Fibroblast of skin of right biceps (primary cell): ENCODE data around the gene ALDH9A1.
"Not testable (repeated sequence)": the region's sequence is repeated elsewhere in the genome, so short reads cannot be mapped to it uniquely, and the experiment has no call there.

Source experiments
- DNase-seq: peaks from one replicate; pipeline ENCODE4 v3.0.0-alpha.2; 2013

The ALDH9A1 gene

DNA sequence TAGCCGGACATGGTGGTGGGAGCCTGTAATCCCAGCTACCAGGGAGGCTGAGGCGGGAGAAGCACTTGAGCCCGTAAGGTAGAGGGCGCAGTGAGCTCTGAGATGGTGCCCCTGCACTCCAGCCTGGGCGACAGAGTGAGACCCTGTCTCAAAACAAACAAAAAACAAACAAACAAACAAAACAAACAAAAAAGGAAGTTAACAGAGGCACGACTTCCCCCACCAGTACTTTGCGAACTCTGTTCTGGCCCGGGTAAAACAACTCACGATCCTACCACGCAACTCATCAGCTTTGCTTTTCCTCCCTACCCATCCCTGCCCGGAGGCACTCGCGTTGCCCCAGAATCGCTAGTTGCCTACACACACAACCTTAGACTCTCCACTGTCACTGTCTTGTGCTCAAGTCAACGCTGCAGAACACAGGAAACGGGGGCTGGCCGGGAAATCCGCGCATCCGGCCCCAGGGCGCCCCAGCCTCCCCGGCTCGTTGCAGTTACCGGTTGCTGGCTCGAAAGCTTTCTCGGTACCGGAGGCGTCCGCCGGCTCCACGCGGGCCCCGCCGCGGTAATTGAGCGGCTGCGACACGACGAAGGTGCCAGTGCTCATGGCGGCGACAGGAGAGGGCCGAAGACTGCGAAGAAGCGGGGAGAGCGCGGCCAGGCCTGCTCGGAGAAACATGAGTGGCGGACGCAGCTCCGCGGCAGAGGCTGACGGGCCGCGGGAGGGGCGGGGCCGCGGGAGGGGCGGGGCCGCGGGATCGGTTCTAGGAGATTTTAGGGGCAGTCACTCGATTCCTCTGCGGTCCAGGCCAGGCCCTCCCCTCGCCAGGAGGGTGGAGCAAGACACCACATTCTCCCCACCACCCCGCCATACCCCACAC lies at the start of gene ALDH9A1:
Gene ALDH9A1, minus strand, starts transcription at position 682 of the 880 bp plus-strand sequence. Its CDS starts 4 bp downstream, at position 678.
- peak; percentile 90 for DNase-seq

DNA sequence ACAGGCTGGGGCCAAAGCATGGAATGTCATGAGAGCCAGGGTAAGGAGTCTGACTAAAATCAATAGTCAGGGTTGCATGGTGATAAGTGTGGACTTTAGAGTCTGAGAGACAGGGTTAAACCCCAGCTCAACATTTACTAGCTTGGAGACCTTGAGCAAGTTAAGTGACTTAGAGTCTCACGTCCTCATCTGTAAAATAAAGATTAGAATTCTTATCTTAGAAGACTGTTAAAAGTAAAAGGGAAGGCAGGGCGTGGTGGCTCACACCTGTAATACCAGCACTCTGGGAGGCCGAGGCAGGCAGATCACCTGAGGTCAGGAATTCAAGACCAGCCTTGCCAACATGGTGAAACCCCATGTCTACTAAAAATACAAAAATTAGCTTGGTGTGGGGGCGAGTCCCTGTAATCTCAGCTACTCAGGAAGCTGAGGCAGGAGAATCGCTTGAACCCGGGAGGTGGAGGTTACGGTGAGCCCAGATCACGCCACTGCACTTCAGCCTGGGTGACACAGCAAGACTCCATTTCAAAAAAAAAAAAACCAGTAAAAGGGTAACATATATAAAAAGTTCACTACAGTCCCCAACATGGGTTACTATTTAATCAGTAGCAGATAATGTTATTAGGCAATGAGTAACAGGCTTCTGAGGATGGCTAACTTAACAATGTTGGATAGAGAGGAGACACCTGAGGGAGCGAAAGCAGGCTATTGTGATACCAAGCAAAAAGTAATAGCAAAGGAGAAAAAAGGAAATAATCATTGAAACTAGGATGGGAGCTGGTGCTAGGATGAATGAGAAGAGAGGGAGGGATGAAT lies 49.5 kb upstream of the ALDH9A1 start:
- DNase-seq, result no peak

DNA sequence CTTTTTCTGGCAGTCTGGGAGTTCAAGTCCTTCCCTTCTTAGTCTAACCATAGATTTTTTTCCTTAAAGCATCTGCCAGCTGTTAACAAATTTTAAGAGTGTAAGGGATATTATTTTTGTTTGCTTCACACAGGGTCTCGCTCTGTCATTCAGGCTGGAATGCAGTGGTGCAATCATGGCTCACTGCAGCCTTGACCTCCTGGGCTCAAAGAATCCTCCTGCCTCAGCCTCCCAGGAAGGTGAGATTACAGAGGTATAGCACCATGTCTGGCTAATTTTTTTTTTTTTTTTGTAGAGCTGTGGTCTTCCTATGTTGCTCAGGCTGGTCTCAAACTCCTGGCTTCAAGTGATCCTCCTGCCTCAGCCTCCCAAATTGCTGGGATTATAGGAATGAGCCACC lies 46.6 kb upstream of the ALDH9A1 start:
- DNase-seq, result not testable (repeated sequence)

DNA sequence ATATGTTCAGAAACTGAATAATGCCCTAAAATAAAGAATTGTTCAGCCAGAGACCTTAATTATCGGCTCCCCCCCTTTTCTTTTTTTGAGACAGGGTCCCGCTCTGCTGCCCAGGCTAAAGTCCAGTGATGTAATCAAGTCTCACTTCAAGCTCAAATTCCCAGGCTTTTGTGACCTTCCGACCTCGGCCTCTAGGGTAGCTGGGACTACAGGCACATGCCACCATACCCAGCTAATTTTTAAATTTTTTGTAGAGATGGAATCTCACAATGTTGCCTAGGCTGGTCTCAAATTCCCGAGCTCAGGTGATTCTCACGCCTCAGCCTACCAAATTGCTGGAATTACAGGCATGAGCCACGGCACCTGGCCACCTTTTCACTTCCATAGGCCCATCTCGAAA lies 43.8 kb upstream of the ALDH9A1 start:
- DNase-seq, result no peak

DNA sequence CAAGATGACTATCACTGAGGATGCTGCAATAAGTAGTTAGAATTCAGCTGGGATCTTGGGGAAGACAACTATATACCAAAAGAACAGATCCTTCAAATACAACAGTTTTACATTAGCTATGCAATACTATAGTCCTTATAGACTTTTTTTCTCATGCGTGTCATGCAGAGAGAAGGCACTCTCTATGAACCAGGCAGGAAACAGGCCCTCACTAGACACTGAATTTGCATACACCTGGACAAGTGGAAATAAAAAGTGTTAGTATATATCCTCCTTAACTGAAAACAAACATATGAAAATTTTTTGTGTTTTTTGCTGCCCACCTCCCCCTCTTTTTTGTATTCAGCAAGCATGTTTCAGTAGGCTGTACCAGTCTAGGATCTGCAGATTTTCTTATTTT lies 40.4 kb upstream of the ALDH9A1 start:
- DNase-seq, result no peak

DNA sequence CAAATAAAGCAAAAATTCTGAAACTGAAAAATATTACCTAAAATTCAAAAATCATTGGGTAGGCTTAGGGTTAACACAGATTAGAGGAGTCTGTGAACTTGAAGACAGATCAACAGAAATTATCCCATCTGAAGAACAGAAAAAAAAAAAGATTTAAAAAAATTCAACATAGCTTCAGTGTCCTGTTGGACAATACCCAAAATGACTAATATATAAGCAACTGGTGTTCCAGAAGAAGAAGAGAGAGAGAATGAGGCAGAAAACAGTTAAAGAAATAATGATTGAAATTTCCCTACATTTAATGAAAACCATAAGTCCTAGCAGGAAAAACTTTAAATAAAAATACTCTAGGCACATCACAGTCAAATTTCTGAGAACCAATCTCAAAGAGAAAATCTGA lies 38.8 kb upstream of the ALDH9A1 start:
- DNase-seq, result peak; percentile 8

DNA sequence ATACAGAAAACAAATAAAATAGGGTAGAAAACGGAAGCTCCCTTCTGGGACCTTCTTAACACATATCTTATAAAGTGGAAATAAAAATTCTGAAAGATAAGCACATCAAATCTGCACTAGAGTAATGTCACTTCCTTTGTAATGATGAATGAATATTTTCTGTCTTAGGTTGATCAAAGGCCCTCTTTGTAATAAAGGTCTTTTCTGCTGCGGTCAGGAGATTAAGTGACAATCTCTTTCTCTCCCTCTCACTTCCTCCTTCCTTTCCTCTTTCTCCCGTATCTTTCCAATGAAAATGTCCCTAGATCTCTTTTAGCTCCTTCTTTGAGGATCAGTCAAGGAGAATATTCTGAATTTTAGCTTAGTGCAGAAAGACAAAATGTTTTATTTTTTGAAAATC lies 36.5 kb upstream of the ALDH9A1 start:
- no peak for DNase-seq

DNA sequence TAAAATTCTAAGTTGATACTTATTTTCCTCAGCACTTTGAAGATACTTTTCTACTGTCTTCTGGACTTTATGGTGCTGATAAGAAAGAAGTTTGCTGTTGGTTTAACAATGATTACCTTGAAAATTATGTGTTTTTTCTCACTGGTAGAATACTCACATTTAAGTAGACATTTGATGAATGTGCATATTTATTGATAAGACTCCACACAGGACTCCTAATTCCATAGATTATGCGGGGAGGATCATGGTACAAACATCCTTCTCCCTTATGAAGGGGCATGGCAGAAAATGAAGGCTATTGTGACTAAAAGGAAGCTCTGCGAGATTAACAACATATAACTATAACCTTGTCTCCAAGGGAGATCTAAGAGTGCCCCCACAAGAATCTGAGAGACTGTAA lies 28.5 kb upstream of the ALDH9A1 start:
- no peak for DNase-seq

DNA sequence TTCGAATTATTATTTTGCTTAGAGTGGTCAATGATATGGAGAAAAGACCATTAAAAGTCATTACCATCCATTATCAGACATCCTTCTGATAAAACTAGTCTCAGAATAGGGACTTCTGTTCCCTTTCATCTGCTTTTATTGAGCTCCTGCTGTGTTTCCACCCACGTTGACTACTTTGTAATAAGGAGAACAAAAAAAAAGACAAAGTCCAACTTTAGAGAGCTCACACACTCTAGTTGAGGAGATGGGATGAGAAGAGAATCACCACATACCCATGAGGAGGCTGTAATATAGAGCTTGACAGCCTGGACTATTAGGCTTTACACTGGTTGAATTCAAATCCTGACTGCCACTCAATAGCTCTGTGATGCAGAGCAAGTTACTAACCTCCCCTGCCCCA lies 27.8 kb upstream of the ALDH9A1 start:
- no peak for DNase-seq

DNA sequence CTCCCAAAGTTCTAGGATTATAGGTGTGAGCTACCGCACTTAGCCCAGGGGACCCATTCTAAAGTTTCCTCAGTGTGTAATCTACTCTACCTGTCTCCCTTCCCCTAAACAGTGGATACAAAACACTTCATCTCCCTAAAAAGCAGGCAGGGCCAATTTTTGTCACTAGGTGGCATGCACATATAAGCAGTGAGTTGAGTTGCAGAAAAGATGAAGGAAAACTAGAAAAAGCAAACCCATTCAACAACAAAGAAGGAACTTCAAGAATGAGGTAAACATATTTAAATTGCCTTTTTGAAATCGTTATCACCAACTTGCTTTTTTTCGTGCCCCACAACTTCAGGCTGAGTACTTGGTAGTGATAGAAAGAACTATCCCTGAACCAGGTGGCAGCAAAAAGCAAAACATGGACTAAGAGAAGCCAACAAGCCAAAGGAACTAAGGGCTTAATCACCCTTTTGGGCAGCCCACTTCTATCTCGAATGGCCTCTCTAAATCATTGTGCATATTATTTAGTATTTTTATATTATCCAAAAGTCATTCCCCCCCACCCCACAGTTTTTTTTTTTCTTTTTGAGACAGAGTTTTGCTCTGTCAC lies 19.7 kb upstream of the ALDH9A1 start:
- peak; percentile 58 for DNase-seq

DNA sequence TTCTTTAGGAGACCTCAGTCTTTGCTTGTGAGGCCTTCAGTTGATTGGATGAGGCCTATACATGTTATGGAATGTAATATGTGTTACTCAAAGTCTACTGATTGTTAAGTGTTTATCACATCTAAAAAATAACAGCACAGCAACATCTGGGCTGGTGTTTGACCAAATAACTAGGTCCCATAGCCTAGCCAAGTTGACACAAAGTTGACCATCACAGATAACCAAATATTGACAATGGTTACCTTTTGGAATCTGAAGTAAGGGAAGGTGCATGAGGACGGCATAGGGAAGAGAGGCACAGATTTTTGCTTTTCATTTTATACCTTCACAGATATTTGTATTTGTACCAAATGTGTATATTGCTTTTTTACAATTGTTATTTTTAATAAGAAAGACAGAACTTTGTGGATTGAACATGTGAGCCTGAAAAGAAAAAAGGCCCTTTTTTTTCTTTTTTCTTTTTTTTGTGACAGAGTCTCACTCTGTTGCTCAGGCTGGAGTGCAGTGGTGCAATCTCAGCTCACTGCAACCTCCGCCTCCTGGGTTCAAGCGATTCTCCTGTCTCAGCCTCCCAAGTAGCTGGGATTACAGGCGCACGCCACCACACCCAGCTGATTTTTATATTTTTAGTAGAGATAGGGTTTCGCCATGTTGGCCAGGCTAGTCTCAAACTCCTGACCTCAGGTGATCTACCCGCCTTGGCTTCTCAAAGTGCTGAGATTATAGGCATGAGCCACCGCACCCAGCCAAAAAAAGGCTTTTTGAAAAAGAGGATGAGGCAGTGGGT lies 18.1 kb upstream of the ALDH9A1 start:
- not testable (repeated sequence) for DNase-seq

DNA sequence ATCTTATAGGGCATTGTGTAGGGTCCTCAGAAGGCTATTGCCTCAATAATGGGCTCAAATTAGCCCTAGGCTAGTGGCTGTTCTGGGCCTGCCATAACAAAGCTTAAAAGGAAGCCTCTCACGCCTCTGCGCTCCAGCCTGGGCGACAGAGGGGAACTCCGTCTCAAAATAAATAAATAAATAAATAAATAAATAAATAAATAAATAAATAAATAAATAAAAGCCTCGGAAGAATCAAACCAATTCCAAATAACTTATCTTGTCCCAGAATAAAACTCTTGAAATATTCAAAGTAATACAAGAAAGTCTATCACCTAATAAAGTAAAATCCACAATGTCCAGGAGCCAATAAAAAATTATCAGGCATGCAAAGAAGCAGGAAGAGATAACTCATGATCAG lies 14.4 kb upstream of the ALDH9A1 start:
- DNase-seq, result no peak

DNA sequence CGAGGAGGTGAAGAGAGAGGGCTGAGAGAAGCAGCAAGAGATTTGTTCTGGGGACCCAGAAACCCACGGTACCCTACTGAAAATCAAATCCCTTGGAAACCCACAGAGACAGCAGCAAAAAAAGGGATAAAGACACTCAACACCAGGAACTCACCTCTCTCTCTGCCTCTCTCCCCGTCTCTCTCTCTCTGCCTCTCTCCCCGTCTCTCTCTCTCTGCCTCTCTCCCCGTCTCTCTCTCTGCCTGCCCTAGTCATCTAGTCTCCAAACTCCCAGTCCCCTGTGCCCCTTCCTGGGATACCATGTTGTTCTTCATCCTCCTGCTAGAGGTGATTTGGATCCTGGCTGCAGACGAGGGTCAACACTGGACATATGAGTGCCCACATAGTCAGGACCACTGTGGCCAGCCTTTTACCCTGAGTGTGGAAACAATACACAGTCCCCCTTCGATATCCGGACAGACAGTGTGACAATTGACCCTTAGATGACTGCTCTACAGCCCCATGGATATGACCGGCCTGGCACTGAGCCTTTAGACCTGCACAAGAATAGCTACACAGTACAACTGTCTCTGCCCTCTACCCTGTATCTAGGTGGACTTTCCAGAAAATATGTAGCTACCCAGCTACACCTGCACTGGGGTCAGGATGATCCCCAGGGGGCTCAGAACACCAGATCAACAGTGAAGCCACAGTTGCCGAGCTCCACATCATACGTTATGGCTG lies 9.8 kb upstream of the ALDH9A1 start:
- no peak for DNase-seq

DNA sequence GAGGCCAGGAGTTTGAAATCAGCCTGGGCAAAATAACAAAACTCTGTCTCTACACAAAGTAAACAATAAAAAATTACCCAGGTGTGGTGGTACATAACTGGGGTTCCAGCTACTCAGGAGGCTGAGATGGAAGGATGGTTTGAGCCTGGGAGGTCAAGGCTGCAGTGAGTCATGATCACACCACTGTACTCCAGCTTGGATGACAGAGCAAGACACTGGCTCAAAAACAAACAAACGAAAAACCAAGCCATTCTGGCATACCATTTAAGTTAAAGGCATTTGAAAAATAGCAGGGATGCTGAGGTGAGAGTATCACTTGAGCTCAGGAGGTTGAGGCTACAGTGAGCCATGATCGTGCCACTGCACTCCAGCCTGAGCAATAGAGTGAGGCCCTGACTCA lies 5.3 kb upstream of the ALDH9A1 start:
- DNase-seq, result no peak

DNA sequence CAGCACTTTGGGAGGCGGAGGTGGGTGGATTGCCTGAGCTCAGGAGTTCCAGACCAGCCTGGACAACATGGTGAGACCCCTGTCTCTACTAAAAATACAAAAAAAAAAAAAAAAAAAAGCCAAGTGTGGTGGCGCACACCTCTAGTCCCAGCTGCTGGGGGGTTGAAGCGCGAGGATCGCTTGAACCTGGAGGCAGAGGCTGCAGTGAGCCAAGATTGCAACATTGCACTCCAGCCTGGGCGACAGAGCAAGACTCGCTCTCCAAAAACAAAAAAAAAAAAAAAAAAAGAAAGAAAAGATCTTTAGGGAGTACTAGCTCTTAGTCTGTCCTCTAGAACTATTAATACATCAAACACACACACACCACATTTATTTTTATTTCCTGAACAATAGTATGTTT lies 3.6 kb upstream of the ALDH9A1 start:
- not testable (repeated sequence) for DNase-seq

DNA sequence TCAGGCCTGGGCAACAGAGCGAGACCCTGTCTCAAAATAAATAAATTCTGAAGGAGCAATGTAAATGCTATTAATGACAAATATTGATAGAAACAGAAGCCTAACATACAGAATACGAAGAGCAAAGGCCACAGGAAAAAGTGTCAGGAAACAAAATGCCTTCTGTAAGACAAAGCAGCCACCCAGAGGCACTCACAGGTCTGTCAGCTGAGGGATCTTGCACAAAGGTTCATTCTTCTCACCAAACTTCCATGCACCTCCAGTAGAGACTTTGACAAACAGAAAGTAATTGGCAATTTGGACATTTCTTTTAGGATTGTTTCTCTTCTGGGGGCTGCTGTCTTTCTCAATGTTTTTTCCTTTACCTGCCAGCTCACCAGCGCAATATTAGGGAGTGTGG lies 1.2 kb upstream of the ALDH9A1 start:
- DNase-seq, result no peak

DNA sequence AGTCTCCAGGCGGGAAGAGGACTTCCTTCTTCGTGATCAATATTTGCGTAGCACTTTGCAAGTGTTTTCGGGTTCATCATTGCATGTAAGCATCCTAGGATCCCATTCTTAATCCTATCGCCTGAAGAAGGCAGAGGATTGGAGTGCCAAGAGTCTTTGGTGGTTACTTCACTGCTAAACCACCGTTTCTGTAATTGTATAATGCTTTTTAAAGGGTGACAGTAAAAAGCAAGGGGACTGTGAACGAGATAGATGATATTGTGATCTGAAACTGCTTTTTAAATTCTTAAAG lies 345 bp upstream of the ALDH9A1 start:
- no peak for DNase-seq

DNA sequence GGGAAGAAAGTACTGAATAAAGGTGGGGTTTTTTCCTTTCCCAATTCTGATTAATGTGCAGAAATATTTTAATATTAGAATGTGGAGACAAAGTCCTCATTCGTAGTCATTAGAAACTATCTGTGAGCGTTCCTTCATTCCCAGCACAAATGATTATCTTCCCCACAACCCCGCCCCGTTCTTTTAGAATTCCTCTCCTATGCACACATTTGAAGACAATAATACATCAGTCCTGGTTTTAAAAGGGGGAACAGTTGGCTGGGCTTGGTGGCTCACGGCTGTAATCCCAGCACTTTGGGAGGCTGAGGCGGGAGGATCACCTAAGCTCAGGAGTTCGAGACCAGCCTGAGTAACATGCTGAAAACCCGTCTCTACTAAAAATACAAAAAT lies 876 bp downstream of the ALDH9A1 start:
- peak; percentile 10 for DNase-seq

DNA sequence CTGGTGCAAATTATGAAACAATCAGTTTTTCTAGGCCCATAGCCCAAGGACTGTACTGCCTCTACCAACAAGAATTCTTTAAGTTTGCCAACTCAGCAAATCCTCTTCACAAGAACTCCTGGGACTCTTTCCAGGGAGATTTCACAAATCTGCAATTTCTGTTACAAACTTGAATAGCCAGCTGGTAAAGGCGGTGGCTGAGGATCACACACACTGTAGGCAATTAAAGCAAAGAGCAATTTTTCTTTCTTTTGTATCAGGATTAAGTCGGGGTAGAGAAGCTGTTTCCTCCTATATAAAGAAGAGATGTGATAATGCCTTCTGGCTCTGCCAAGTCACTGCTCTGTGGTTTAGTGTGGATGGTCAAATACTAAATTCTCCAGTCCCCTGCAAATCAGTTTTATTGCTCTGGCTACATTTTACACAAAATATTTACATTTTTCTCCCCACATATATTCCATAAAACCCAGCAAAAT lies 1.7 kb downstream of the ALDH9A1 start:
- DNase-seq, result peak; percentile 84

DNA sequence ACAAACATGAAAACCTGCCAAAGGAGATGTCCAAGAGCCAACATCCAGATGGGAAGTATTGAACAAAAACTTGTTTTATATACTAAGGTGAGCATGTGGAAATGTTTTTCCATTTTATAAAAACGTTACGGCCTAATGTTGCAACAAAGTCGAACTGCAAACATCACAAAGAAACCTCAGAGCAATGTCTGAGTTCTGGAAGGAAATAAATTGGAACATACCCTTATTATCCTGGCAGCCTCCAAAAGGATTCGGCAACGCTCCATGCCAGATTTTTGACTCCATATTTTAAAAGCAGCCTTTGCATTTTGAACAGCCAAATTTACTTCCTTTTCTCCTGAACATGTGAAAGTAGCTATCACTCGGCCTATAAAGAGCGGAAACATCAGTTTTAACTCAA lies 3.3 kb downstream of the ALDH9A1 start:
- no peak for DNase-seq

DNA sequence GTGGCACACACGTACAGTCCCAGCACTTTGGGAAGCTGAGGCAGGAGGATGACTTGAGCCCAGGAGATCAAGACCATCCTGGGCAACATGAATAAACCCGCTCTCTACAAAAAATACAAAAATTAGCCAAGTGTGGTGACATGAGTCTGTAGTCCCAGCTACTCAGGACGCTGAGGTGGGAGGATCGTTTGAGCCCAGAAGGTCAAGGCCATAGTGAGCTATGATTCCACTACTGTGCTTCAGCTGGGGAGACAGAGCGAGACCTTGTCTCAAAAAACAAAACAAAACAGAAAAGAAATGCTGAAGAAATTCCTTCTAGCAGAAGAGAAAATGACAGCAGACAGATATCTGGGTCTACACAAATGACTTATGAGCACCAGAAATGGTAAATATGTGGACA lies 10.3 kb downstream of the ALDH9A1 start:
- no peak for DNase-seq

DNA sequence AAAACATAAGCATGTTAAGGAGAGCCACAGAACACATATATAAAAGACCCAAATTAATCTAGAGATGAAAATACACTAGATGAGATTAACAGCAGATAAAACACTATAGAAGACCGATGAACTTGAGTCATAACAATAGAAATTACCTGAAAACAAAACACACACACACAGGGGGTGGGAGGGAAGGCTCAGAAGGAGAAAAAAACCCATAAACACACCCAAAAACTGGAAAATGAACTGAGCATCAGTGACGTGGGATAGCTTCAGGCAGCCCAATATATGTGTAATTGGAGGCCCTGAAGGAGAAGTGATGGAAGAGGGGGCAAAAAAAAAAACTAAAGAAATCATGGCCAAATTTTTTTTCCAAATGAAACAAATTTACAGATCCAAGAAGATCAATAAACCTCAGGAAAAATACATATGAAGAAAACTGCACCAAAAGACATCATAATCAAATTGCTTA lies 11.4 kb downstream of the ALDH9A1 start:
- no peak for DNase-seq
